PC-3 (cell line): Measurements from ENCODE around the gene MTCH1. TPM values are rescaled to one million over a fixed set of nuclear protein-coding genes. Genes with fewer than 3 reads are reported as not detected.
A peak's percentile ranks its signal among the peaks of the same experiment; 100 is the strongest.

Experiments
- ATAC-seq: fragments of 200-7000 bp; cut with Tn5 transposase; 2 replicates; pipeline ENCODE4 v1.9.1; 2020; ENCODE audit warnings: mild to moderate bottlenecking, moderate library complexity
- BruUV-seq: library from RNA; stranded (reverse); fragments of 400-500 nt; replicated peaks from 2 replicates; lab custom pipeline; 2021; lab: Mats Ljungman, UMichigan
- CTCF ChIA-PET: fragments of 300-600 bp; sonication (Branson Sonifier 250); formaldehyde crosslinking; loops from one replicate; lab custom pipeline; 2022; ENCODE audit warnings: antibody characterized with exemption; lab: Charles Lee
- POLR2A ChIA-PET: fragments of 300-600 bp; sonication (Branson Sonifier 250); formaldehyde crosslinking; loops from one replicate; lab custom pipeline; 2022; ENCODE audit warnings: antibody characterized with exemption; ENCODE audit not compliant: unreplicated experiment; lab: Charles Lee
- DNase-seq: peaks from one replicate; pipeline ENCODE4 v3.0.0-alpha.2; 2015
- H2AFZ ChIP-seq: fragments of 300-600 bp; sonication (generic); 2 replicates; pipeline ENCODE4 v1.6.0; 2016; ENCODE audit warnings: antibody characterized with exemption, low read length
- H3F3A ChIP-seq: fragments of 300-600 bp; sonication (generic); one replicate; pipeline ENCODE4 v1.6.0; 2017; ENCODE audit warnings: antibody characterized with exemption, low read length, control low read depth, mild to moderate bottlenecking; ENCODE audit not compliant: unreplicated experiment
- H3K27ac ChIP-seq: fragments of 300-600 bp; sonication (generic); 2 replicates; pipeline ENCODE4 v1.5.1; 2016; ENCODE audit warnings: mild to moderate bottlenecking, low read length
- H3K27me3 ChIP-seq: fragments of 300-600 bp; sonication (generic); 2 replicates; pipeline ENCODE4 v1.6.1; 2016; ENCODE audit warnings: low read length, mixed read lengths
- H3K36me3 ChIP-seq: fragments of 300-600 bp; sonication (generic); 2 replicates; pipeline ENCODE4 v1.6.1; 2016; ENCODE audit warnings: low read depth, mixed run types, low read length, mixed read lengths
- H3K4me1 ChIP-seq: fragments of 300-600 bp; sonication (generic); 2 replicates; pipeline ENCODE4 v1.5.1; 2016; ENCODE audit warnings: low read length; ENCODE audit not compliant: insufficient read depth
- H3K4me2 ChIP-seq: fragments of 300-600 bp; sonication (generic); 2 replicates; pipeline ENCODE4 v1.6.0; 2016; ENCODE audit warnings: low read length
- H3K4me3 ChIP-seq: fragments of 300-600 bp; sonication (generic); 2 replicates; pipeline ENCODE4 v1.5.1; 2016; ENCODE audit warnings: mild to moderate bottlenecking, low read length, mixed read lengths
- H3K79me2 ChIP-seq: fragments of 300-600 bp; sonication (generic); 2 replicates; pipeline ENCODE4 v1.6.1; 2017; ENCODE audit warnings: low read length, mixed read lengths
- H3K9ac ChIP-seq: fragments of 300-600 bp; sonication (generic); 2 replicates; pipeline ENCODE4 v1.6.0; 2016; ENCODE audit warnings: mild to moderate bottlenecking, low read length
- H3K9me2 ChIP-seq: fragments of 300-600 bp; sonication (generic); replicated peaks from 2 replicates; pipeline ENCODE4 v1.6.1; 2016; ENCODE audit warnings: mixed run types, low read length, mixed read lengths
- H3K9me3 ChIP-seq: fragments of 300-600 bp; sonication (generic); 2 replicates; pipeline ENCODE4 v1.6.1; 2016; ENCODE audit warnings: low read length, mixed read lengths
- H4K20me1 ChIP-seq: fragments of 300-600 bp; sonication (generic); 2 replicates; pipeline ENCODE4 v1.6.1; 2016; ENCODE audit warnings: low read length, mixed read lengths
- CTCF ChIP-seq: fragments of 300-600 bp; sonication (generic); conservative IDR thresholded peaks from 2 replicates; pipeline ENCODE4 v1.5.1; 2017; ENCODE audit warnings: antibody characterized with exemption, low read depth, mild to moderate bottlenecking, low read length
- EZH2 ChIP-seq: fragments of 300-600 bp; sonication (generic); IDR thresholded peaks from one replicate; pipeline ENCODE4 v1.6.1; 2017; ENCODE audit warnings: antibody characterized with exemption, mild to moderate bottlenecking, low read length; ENCODE audit not compliant: unreplicated experiment
- EZH2phosphoT487 ChIP-seq: fragments of 300-600 bp; sonication (generic); IDR thresholded peaks from 2 replicates; pipeline ENCODE4 v1.6.1; 2018; ENCODE audit warnings: mild to moderate bottlenecking, antibody characterized with exemption, low read length, borderline replicate concordance
- intact Hi-C: fragments of 100-400 bp; cut with micrococcal nuclease; formaldehyde crosslinking; loops from 2 replicates; pipeline ENCODE4 v1.9.0; 2023
- total RNA-seq: library from RNA; depleted of rRNA; stranded (reverse); fragments of >200 nt; gene quantifications from 2 replicates; pipeline ENCODE4 v1.2.3, GENCODE V29; 2014

Gene MTCH1
- total RNA-seq, 1 experiment from 2014 or later: 253 TPM

DNA sequence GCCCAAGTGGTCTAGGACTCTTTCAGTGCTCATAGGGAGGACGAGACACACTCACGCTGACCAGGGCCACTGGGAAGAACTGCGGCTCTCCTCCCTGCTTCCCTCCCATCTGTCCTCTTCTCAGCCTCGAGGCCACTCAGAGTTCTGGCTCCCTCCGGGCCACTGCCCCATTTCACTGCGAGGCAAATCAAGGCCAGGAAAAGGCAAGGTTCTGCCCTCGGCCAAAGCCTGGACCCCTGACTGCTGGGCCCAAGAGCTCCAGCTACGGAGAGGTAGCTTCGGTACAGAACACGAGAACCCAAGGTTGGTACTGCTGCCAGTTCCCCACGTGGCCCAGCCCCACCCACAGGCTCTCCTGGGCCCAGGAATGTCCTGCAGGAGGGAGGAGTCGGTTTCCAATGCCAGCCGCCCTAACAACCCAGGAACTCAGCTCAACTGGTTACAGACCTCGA, 16.7 kb downstream of the MTCH1 start:
- H3K9me2 ChIP-seq: no peaks in the 10 kb centered on the region
- no peaks in the 10 kb centered on the region for H3F3A ChIP-seq
- no peaks in the 10 kb centered on the region for H4K20me1 ChIP-seq
- H3K4me3 ChIP-seq: no peak overlapping the region
- H3K9me3 ChIP-seq: no peaks in the 10 kb centered on the region
- no peak overlapping the region for H3K4me2 ChIP-seq
- H3K4me1 ChIP-seq: no peaks in the 10 kb centered on the region
- H3K79me2 ChIP-seq: no peaks in the 10 kb centered on the region
- no peak overlapping the region for H3K27ac ChIP-seq
- intact Hi-C loops: no loop called here
- no peaks in the 10 kb centered on the region for H3K27me3 ChIP-seq
- TF ChIP-seq EZH2 (no peak), CTCF (no peak), EZH2phosphoT487 (no peak)
- ATAC-seq (no peak), DNase-seq (no peak)
- H3K36me3 ChIP-seq: peaks cover 67% of the 10 kb centered on the region
- no peak overlapping the region for H2AFZ ChIP-seq
- POLR2A ChIA-PET: no interaction called here
- CTCF ChIA-PET: no interaction called here
- BruUV-seq: no TSS peak
- H3K9ac ChIP-seq: no peak overlapping the region

DNA sequence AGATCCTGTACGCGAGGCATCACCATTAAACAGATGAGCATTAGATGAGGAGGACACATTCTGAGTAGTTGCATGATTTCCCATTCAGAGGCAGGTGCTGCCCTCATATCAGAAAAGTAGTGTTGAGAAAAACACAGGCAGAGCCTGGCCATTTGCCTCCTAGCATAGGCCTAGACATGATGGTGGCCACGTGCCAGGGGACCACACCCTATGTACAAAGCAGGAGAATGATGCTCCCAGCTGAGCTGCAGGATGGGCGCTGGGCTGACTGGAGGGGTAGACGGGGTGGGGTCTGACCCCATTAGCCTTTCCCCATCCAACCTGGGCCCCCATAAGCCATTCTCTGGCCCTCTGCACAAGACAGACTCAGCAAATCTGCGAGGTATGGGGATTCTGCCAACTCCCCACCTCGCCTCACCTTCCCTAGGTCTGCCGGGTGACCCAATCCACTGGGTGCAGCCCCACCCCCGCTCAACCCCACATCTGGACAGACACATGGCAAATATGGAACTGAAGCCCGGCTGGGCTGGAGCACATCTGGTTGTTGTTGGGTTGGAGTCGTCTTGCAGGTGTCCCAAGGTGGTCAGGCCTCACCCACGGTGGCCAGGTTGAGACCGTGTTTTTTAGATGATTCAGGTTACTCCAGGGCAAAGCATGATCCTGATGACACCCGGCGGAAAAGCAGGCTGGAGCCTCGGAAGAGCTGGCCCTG, 17.6 kb downstream of the MTCH1 start:
- no peak overlapping the region for H2AFZ ChIP-seq
- TSS peak; percentile 77 for BruUV-seq
- H3K9me3 ChIP-seq: no peaks in the 10 kb centered on the region
- no peaks in the 10 kb centered on the region for H3K9me2 ChIP-seq
- no peak overlapping the region for H3K27ac ChIP-seq
- no peak overlapping the region for H3K4me3 ChIP-seq
- TF ChIP-seq EZH2 (no peak), EZH2phosphoT487 (no peak), CTCF (no peak)
- ChIA-PET POLR2A (no interaction called here), CTCF (no interaction called here)
- intact Hi-C loops: no loop called here
- H4K20me1 ChIP-seq: no peaks in the 10 kb centered on the region
- peaks cover 60% of the 10 kb centered on the region for H3K36me3 ChIP-seq
- no peak overlapping the region for H3K9ac ChIP-seq
- ATAC-seq (no peak), DNase-seq (no peak)
- no peaks in the 10 kb centered on the region for H3K79me2 ChIP-seq
- no peaks in the 10 kb centered on the region for H3K27me3 ChIP-seq
- H3K4me1 ChIP-seq: no peaks in the 10 kb centered on the region
- H3K4me2 ChIP-seq: no peak overlapping the region
- H3F3A ChIP-seq: no peaks in the 10 kb centered on the region

GRCh38 chr6:36967757-36968156, 18.2 kb downstream of the MTCH1 start:
- ATAC-seq (no peak), DNase-seq (no peak)
- Histone ChIP-seq H3K27me3 (no peaks in the 10 kb centered on the region), H3K79me2 (no peaks in the 10 kb centered on the region), H3F3A (no peaks in the 10 kb centered on the region), H3K9me3 (no peaks in the 10 kb centered on the region), H3K4me1 (no peaks in the 10 kb centered on the region), H3K9me2 (no peaks in the 10 kb centered on the region), H4K20me1 (no peaks in the 10 kb centered on the region), H3K27ac (no peak overlapping the region), H3K4me3 (no peak overlapping the region), H3K36me3 (peaks cover 54% of the 10 kb centered on the region), H2AFZ (no peak overlapping the region), H3K9ac (no peak overlapping the region), H3K4me2 (no peak overlapping the region)
- TF ChIP-seq EZH2phosphoT487 (no peak), EZH2 (no peak), CTCF (no peak)
- ChIA-PET CTCF (no interaction called here), POLR2A (no interaction called here)
- BruUV-seq: no TSS peak
- intact Hi-C loops: no loop called here
